Measurements from ENCODE around the gene SRGAP1. TPM values are rescaled to one million over a fixed set of nuclear protein-coding genes. Genes with fewer than 3 reads are reported as not detected.

SRGAP1 gene
- total and polyA plus RNA-seq, 2 experiments from 2014 or later, result 13.0 to 29.4 TPM

DNA sequence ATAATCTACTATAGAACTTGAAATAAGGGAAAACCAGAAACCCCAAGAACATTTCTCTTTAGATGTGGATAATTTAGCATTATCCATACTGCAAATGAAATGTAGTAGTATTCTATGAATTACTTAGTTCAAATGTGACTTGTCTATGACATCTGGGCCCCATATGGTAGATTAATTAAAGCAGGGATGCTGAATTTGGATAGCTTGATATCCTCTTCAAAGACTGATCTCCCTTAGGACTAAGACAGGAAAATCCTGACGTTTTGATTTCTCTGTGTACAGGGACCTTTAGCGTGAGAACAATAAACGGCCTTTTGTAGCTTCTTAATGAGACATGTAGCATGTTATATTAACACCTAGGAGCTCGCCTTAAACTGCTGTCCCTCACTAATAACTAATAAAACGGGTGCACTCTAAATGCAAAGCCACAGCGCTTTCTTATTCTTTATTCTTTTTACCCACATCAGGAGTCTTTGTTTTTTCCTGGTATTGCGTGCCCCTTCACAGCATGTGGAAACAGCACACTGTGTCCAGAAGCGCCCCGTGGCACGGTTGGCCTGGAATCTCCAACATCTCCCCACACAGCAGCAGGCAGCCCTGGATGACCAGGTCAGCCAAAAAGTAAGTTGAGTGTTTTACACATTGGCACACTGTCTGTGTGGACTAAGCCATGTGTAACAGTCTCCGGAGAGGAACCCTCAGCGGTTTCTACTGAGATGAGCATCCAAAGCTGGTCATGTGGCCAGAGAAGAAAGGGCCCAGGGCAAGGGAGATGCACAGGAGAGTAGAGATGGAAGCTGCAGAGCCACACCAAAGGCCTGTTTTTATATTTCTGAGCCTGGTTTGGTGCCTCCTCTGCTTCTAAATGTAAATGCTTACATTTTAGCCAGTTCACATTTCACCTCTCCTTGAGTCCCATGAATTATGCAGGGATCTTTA is 93.1 kb downstream of the SRGAP1 start:
- no peaks in the 10 kb centered on the region for H4K20me1 ChIP-seq (ENCODE audit: insufficient read depth)
- in situ Hi-C loops (cut with MboI), result no loop called here
- H3K9me2 ChIP-seq (ENCODE audit: insufficient read depth), result no peaks in the 10 kb centered on the region
- peaks cover 100% of the 10 kb centered on the region for H3K79me2 ChIP-seq (ENCODE audit: insufficient read depth)
- peaks cover 57% of the 10 kb centered on the region for H3F3A ChIP-seq (ENCODE audit: insufficient read depth)
- no peaks in the 10 kb centered on the region for H3K27me3 ChIP-seq (replicated peaks; ENCODE audit: insufficient read depth)
- H3K4me1 ChIP-seq (ENCODE audit: insufficient read depth), result peaks cover 51% of the 10 kb centered on the region
- no peaks in the 10 kb centered on the region; the same call in 1 of the 2 replicates for H3K36me3 ChIP-seq (ENCODE audit: low read depth)
- peak overlapping the region; percentile 30 for H3K9ac ChIP-seq
- peak overlapping the region; percentile 44 for H3K4me2 ChIP-seq (ENCODE audit: unreplicated experiment)
- no peak overlapping the region for H2AFZ ChIP-seq
- DNase-seq, result peak; percentile 67
- no peak overlapping the region for H3K4me3 ChIP-seq
- TF ChIP-seq EZH2 (IDR thresholded peaks at IDR 0.05; ENCODE audit: insufficient read depth, poor library complexity, severe bottlenecking), result no peak
- H3K27ac ChIP-seq, result peak overlapping the region; percentile 48
- 28 to 31% methylated on average over 12 of the region's 12 CpGs for WGBS, 2 experiments (ENCODE audit: low coverage in 1 of 2, low lambda C conversion rate in 2 of 2, missing lambda C conversion rate in 2 of 2)
- H3K9me3 ChIP-seq (ENCODE audit: low read depth), result no peaks in the 10 kb centered on the region

DNA sequence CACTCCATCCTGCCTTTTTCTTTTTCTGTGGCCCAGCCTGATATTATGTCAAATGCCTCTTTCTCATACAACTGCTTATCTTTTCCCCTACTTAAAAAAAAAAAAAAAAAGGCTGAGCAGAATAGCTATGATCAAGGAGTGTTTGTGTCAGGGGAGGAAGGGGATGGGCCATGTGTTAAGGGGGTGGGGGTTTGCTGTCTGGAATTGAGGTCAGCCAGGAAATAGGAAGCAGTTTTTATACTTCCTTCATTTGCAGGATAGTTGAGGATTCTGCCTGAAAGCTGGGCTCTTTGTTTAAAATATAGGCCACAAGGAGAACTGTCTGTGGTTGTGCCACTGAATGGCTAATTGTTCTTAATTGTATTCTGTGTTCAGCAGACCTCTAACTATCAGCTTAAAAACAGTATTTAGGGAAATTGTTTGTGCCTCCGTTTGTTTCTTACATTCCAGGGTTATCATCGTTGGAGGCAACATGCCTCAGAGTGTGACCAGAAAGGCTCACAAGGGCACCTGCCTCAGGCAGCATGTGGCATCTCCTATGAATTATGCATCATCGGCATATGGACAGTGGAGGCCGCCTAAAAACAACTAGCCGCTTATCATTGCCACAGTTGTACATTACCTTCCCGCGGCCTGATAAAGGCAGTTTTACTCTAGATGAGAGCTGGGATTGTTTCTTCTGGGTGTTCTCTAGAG is 96.0 kb downstream of the SRGAP1 start:
- Histone ChIP-seq H3K27me3 (replicated peaks; ENCODE audit: insufficient read depth) (no peaks in the 10 kb centered on the region), H3K9me2 (ENCODE audit: insufficient read depth) (no peaks in the 10 kb centered on the region), H3K9me3 (ENCODE audit: low read depth) (no peaks in the 10 kb centered on the region), H3K4me1 (ENCODE audit: insufficient read depth) (peaks cover 37% of the 10 kb centered on the region), H4K20me1 (ENCODE audit: insufficient read depth) (no peaks in the 10 kb centered on the region), H3K79me2 (ENCODE audit: insufficient read depth) (peaks cover 100% of the 10 kb centered on the region), H3K4me3 (no peak overlapping the region), H3K9ac (no peak overlapping the region), H3K27ac (no peak overlapping the region), H3K4me2 (ENCODE audit: unreplicated experiment) (no peak overlapping the region), H2AFZ (no peak overlapping the region), H3K36me3 (ENCODE audit: low read depth) (no peaks in the 10 kb centered on the region; the same call in 1 of the 2 replicates), H3F3A (ENCODE audit: insufficient read depth) (peaks cover 40% of the 10 kb centered on the region)
- in situ Hi-C loops (cut with MboI), result no loop called here
- TF ChIP-seq EZH2 (IDR thresholded peaks at IDR 0.05; ENCODE audit: insufficient read depth, poor library complexity, severe bottlenecking), result no peak
- TF ChIP-seq EZH2phosphoT487 (IDR thresholded peaks at IDR 0.05; ENCODE audit: insufficient read depth, low read depth), result no peak
- WGBS, 2 experiments (ENCODE audit: low coverage in 1 of 2, low lambda C conversion rate in 2 of 2, missing lambda C conversion rate in 2 of 2), result 98% methylated on average over 7 of the region's 7 CpGs
- no peak for DNase-seq

DNA sequence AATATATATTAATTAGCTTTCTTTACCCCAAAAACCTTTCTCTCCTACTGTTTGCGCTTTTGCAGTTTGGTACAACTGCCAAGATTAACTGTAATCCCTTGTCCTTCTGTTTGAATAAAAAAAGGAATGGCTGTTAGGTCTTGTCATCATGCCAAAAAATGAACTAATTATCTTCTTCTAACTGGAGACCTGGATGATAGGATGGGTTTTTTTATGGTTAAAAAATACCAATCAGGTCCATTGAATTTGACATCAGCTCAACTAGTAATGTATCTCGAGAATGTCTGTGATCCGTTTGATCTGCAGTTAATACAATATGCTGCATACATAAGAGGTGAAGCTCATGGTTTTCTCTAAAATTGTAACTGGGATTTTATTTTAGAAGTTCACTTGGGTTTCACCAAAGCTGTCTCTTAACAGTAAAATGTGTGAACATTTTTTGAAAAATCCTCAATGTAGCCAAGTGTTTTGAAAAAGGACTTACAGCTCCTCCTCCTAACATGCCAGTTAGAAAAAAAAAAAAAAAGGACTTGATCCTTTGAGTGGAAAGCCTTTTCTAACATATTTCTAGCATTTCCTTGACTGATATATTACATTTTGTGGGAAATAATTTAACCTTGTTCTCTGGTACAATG is 96.8 kb downstream of the SRGAP1 start:
- Histone ChIP-seq H3K9me3 (ENCODE audit: low read depth) (no peaks in the 10 kb centered on the region), H3K4me1 (ENCODE audit: insufficient read depth) (peaks cover 30% of the 10 kb centered on the region), H4K20me1 (ENCODE audit: insufficient read depth) (no peaks in the 10 kb centered on the region), H3K36me3 (ENCODE audit: low read depth) (no peaks in the 10 kb centered on the region; the same call in 1 of the 2 replicates), H3K4me3 (no peak overlapping the region), H3F3A (ENCODE audit: insufficient read depth) (peaks cover 40% of the 10 kb centered on the region), H3K27me3 (replicated peaks; ENCODE audit: insufficient read depth) (no peaks in the 10 kb centered on the region), H3K9ac (no peak overlapping the region), H3K9me2 (ENCODE audit: insufficient read depth) (no peaks in the 10 kb centered on the region), H3K4me2 (ENCODE audit: unreplicated experiment) (no peak overlapping the region), H3K79me2 (ENCODE audit: insufficient read depth) (peaks cover 100% of the 10 kb centered on the region), H2AFZ (no peak overlapping the region), H3K27ac (no peak overlapping the region)
- 89 to 93% methylated on average over 3 of the region's 3 CpGs for WGBS, 2 experiments (ENCODE audit: low coverage in 1 of 2, low lambda C conversion rate in 2 of 2, missing lambda C conversion rate in 2 of 2)
- no peak for DNase-seq
- in situ Hi-C loops (cut with MboI), result no loop called here
- TF ChIP-seq EZH2phosphoT487 (IDR thresholded peaks at IDR 0.05; ENCODE audit: insufficient read depth, low read depth) (no peak), EZH2 (IDR thresholded peaks at IDR 0.05; ENCODE audit: insufficient read depth, poor library complexity, severe bottlenecking) (no peak)

DNA sequence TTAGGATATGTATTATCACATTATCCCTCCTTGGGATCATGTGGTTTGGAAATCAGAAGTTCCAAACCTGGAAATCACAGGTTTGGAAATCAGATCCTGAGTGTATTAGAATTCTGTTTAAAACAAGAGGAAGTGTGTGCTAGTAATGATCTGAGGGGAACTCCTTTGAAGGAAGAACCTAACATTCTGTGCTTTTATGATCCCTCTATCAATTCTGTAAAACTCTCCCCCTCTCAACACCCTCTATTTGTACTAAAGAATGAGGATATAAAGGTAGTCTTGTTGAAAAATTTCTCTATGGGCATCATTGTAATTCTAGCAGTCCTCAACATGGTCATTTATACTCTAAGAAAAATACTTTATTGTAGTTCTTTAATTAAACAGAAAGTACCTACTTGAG is 97.4 kb downstream of the SRGAP1 start:
- H3K9me3 ChIP-seq (ENCODE audit: low read depth), result no peaks in the 10 kb centered on the region
- no peak for DNase-seq
- H3K79me2 ChIP-seq (ENCODE audit: insufficient read depth), result peaks cover 100% of the 10 kb centered on the region
- in situ Hi-C loops (cut with MboI), result no loop called here
- no peak overlapping the region for H2AFZ ChIP-seq
- H3K36me3 ChIP-seq (ENCODE audit: low read depth), result no peaks in the 10 kb centered on the region; the same call in 1 of the 2 replicates
- H3K4me3 ChIP-seq, result no peak overlapping the region
- no peak overlapping the region for H3K4me2 ChIP-seq (ENCODE audit: unreplicated experiment)
- H3F3A ChIP-seq (ENCODE audit: insufficient read depth), result peaks cover 35% of the 10 kb centered on the region
- no peak for TF ChIP-seq EZH2 (IDR thresholded peaks at IDR 0.05; ENCODE audit: insufficient read depth, poor library complexity, severe bottlenecking)
- H3K27me3 ChIP-seq (replicated peaks; ENCODE audit: insufficient read depth), result no peaks in the 10 kb centered on the region
- H3K9me2 ChIP-seq (ENCODE audit: insufficient read depth), result no peaks in the 10 kb centered on the region
- H3K27ac ChIP-seq, result no peak overlapping the region
- no peaks in the 10 kb centered on the region for H4K20me1 ChIP-seq (ENCODE audit: insufficient read depth)
- H3K4me1 ChIP-seq (ENCODE audit: insufficient read depth), result peaks cover 27% of the 10 kb centered on the region
- no peak overlapping the region for H3K9ac ChIP-seq
